ENCODE data around the gene RBM17. TPM values are rescaled to one million over a fixed set of nuclear protein-coding genes. Genes with fewer than 3 reads are reported as not detected.
"Not testable (repeated sequence)": the region's sequence is repeated elsewhere in the genome, so short reads cannot be mapped to it uniquely, and the experiment has no call there.

RBM17 gene
- total RNA-seq, 1 experiment from 2014 or later: 124 TPM

DNA sequence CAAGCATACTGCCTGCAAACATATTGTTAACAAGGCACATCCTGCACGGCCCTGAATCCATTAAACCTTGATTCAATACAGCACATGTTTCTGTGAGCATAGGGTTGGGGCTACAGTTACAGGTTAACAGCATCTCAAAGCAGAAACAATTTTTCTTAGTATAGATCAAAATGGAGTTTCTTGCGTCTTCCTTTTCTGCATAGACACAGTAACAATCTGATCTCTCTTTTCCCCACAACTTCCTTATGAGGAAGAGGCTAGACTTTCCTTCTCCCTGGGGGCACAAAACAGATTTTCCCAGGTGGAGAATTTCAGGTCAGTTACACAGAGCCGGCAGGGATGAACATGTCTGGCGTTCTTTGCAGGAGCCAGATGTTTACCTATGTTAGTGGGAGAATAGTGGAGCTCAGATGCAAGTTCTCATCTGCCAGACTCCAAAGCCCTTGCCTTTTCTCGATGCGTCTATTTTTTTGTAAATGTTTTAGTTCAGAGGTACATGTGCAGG lies 76.4 kb downstream of the RBM17 start:
- H2BK20ac ChIP-seq (ENCODE audit: low read depth, low read length, poor library complexity, severe bottlenecking): no peak overlapping the region
- H3K9ac ChIP-seq (ENCODE audit: extremely low read depth, insufficient read length, low read length): no peak overlapping the region
- peak overlapping the region in 1 of 2 experiments; percentile 88; a peak in 1 of 5 replicates for H3K4me3 Mint-ChIP-seq
- no peak for DNase-seq
- no peaks in the 10 kb centered on the region for H3K9me3 ChIP-seq (ENCODE audit: control insufficient read depth, low read depth, low read length)
- 0 out of 7 replicates have a peak overlapping the region, but pooled peaks of 1 of the 3 experiments have one; percentile 17 for H3K27ac Mint-ChIP-seq
- 0 out of 2 replicates have a peak, but pooled peaks cover 3% of the 10 kb centered on the region for H3K79me2 ChIP-seq (ENCODE audit: insufficient read depth, low read length)
- H2BK120ac ChIP-seq (ENCODE audit: low read depth, low read length, poor library complexity, severe bottlenecking): no peak overlapping the region
- TF ChIP-seq, protein P1, sequence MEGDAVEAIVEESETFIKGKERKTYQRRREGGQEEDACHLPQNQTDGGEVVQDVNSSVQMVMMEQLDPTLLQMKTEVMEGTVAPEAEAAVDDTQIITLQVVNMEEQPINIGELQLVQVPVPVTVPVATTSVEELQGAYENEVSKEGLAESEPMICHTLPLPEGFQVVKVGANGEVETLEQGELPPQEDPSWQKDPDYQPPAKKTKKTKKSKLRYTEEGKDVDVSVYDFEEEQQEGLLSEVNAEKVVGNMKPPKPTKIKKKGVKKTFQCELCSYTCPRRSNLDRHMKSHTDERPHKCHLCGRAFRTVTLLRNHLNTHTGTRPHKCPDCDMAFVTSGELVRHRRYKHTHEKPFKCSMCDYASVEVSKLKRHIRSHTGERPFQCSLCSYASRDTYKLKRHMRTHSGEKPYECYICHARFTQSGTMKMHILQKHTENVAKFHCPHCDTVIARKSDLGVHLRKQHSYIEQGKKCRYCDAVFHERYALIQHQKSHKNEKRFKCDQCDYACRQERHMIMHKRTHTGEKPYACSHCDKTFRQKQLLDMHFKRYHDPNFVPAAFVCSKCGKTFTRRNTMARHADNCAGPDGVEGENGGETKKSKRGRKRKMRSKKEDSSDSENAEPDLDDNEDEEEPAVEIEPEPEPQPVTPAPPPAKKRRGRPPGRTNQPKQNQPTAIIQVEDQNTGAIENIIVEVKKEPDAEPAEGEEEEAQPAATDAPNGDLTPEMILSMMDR (conservative IDR thresholded peaks at IDR 0.05): no peak
- H3K23ac ChIP-seq (ENCODE audit: insufficient read length, low read depth, low read length): no peak overlapping the region
- no peak overlapping the region for H2BK15ac ChIP-seq (ENCODE audit: low read depth, low read length)
- peaks cover 4% of the 10 kb centered on the region for H3K23me2 ChIP-seq (ENCODE audit: insufficient read length, low read depth, low read length, poor library complexity, severe bottlenecking)
- no peak overlapping the region for H4K5ac ChIP-seq (ENCODE audit: insufficient read length, low read depth, low read length)
- H3K4me1 Mint-ChIP-seq: peaks cover 34 to 38% of the 10 kb centered on the region in 2 experiments
- no peak overlapping the region for H4K8ac ChIP-seq (replicated peaks; ENCODE audit: insufficient read length, low read depth, low read length)
- H2AFZ ChIP-seq (ENCODE audit: low read length): no peak overlapping the region
- no peak overlapping the region for H2BK5ac ChIP-seq (ENCODE audit: insufficient read length, low read length)
- H3K4me2 ChIP-seq (ENCODE audit: insufficient read depth, insufficient read length, low read length): no peak overlapping the region
- no peak overlapping the region for H3K4ac ChIP-seq (ENCODE audit: low read depth, low read length)
- H3K27me3 ChIP-seq (ENCODE audit: insufficient read depth, low read length): no peaks in the 10 kb centered on the region
- H4K20me1 ChIP-seq (ENCODE audit: control insufficient read depth, insufficient read depth, insufficient read length): no peaks in the 10 kb centered on the region
- H3K27ac ChIP-seq (ENCODE audit: insufficient read length, low read depth, low read length): no peak overlapping the region
- no peak overlapping the region for H3K18ac ChIP-seq (ENCODE audit: insufficient read length, low read depth, low read length)
- H4K91ac ChIP-seq (ENCODE audit: insufficient read length, low read depth, low read length): no peak overlapping the region
- peaks cover 5 to 29% (median 6%) of the 10 kb centered on the region in 3 experiments; a peak in 6 of 7 replicates for H3K36me3 Mint-ChIP-seq (ENCODE audit: insufficient read depth in 1 of 3, low read depth in 3 of 3)
- H3K27me3 Mint-ChIP-seq (ENCODE audit: low read depth): no peaks in the 10 kb centered on the region; the same call in 1 of the 2 replicates
- no peak overlapping the region for H2BK12ac ChIP-seq (ENCODE audit: insufficient read length, low read depth, low read length)
- H3K56ac ChIP-seq (ENCODE audit: insufficient read length, low read depth, low read length): no peak overlapping the region
- H2AK5ac ChIP-seq (ENCODE audit: insufficient read length, low read length): no peak overlapping the region
- H3K4me1 ChIP-seq (ENCODE audit: insufficient read depth, low read length): no peaks in the 10 kb centered on the region
- WGBS (ENCODE audit: extremely low coverage, insufficient read length, low lambda C conversion rate): no CpG with 5 or more reads among the region's 6 CpGs
- H3K79me1 ChIP-seq (ENCODE audit: insufficient read depth, low read depth, low read length, poor library complexity, severe bottlenecking): peaks cover 3% of the 10 kb centered on the region
- no peak overlapping the region for H3K14ac ChIP-seq (ENCODE audit: insufficient read depth, low read length)
- H3T11ph ChIP-seq (ENCODE audit: low read length): no peak overlapping the region
- no peaks in the 10 kb centered on the region for H3K9me3 Mint-ChIP-seq

DNA sequence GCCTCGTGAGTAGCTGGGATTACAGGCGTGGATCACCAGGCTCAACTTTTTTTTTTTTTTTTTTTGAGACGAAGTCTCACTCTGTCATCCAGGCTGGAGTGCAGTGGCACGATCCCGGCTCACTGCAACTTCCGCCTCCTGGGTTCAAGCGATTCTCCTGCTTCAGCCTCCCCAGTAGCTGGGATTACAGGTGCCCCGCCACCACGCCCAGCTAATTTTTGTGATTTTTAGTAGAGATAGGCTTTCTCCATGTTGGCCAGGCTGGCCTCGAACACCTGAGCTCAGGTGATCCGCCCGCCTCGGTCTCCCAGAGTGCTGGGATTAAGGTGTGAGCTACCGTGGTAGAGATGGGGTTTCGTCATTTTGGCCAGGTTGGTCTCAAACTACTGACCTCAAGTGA lies 77.1 kb downstream of the RBM17 start:
- not testable (repeated sequence) for H4K91ac ChIP-seq (ENCODE audit: insufficient read length, low read depth, low read length); H2BK20ac ChIP-seq (ENCODE audit: low read depth, low read length, poor library complexity, severe bottlenecking); H2BK5ac ChIP-seq (ENCODE audit: insufficient read length, low read length); H4K5ac ChIP-seq (ENCODE audit: insufficient read length, low read depth, low read length); H3K56ac ChIP-seq (ENCODE audit: insufficient read length, low read depth, low read length); H2BK15ac ChIP-seq (ENCODE audit: low read depth, low read length); H3K14ac ChIP-seq (ENCODE audit: insufficient read depth, low read length); H3K9me3 Mint-ChIP-seq; H3T11ph ChIP-seq (ENCODE audit: low read length); H3K9me3 ChIP-seq (ENCODE audit: control insufficient read depth, low read depth, low read length); H3K27ac Mint-ChIP-seq; H2BK120ac ChIP-seq (ENCODE audit: low read depth, low read length, poor library complexity, severe bottlenecking); H3K9ac ChIP-seq (ENCODE audit: extremely low read depth, insufficient read length, low read length); H2AFZ ChIP-seq (ENCODE audit: low read length); H3K27me3 ChIP-seq (ENCODE audit: insufficient read depth, low read length); DNase-seq; H3K79me1 ChIP-seq (ENCODE audit: insufficient read depth, low read depth, low read length, poor library complexity, severe bottlenecking); H3K79me2 ChIP-seq (ENCODE audit: insufficient read depth, low read length); H3K23ac ChIP-seq (ENCODE audit: insufficient read length, low read depth, low read length); H2AK5ac ChIP-seq (ENCODE audit: insufficient read length, low read length); H4K20me1 ChIP-seq (ENCODE audit: control insufficient read depth, insufficient read depth, insufficient read length); H3K18ac ChIP-seq (ENCODE audit: insufficient read length, low read depth, low read length); H3K4me1 ChIP-seq (ENCODE audit: insufficient read depth, low read length); H3K4me2 ChIP-seq (ENCODE audit: insufficient read depth, insufficient read length, low read length); H3K4ac ChIP-seq (ENCODE audit: low read depth, low read length); H3K4me3 Mint-ChIP-seq; H3K23me2 ChIP-seq (ENCODE audit: insufficient read length, low read depth, low read length, poor library complexity, severe bottlenecking); H4K8ac ChIP-seq (replicated peaks; ENCODE audit: insufficient read length, low read depth, low read length); H3K27me3 Mint-ChIP-seq (ENCODE audit: low read depth); H3K27ac ChIP-seq (ENCODE audit: insufficient read length, low read depth, low read length); H2BK12ac ChIP-seq (ENCODE audit: insufficient read length, low read depth, low read length)
- no CpG with 5 or more reads among the region's 15 CpGs for WGBS (ENCODE audit: extremely low coverage, insufficient read length, low lambda C conversion rate)
- Mint-ChIP-seq H3K36me3 (ENCODE audit: insufficient read depth in 1 of 3, low read depth in 3 of 3) (peaks cover 5 to 29% (median 9%) of the 10 kb centered on the region in 3 experiments; a peak in 6 of 7 replicates), H3K4me1 (peaks cover 35 to 42% of the 10 kb centered on the region in 2 experiments)
